CD4-positive, alpha-beta memory T cell (primary cell): Measurements from ENCODE around the gene TEX19. TPM values are rescaled to one million over a fixed set of nuclear protein-coding genes. Genes with fewer than 3 reads are reported as not detected.
"Not testable (repeated sequence)": the region's sequence is repeated elsewhere in the genome, so short reads cannot be mapped to it uniquely, and the experiment has no call there.

Experiments
- CTCF ChIA-PET: fragments of 350-600 bp; sonication (Branson Sonifier 250); formaldehyde crosslinking; loops from one replicate; lab custom pipeline; 2021; ENCODE audit warnings: inconsistent platforms; ENCODE audit not compliant: partially characterized antibody; lab: Charles Lee
- POLR2A ChIA-PET: fragments of 350-600 bp; sonication (Branson Sonifier 250); formaldehyde crosslinking; loops from one replicate; lab custom pipeline; 2021; ENCODE audit not compliant: partially characterized antibody; lab: Charles Lee
- DNase-seq, 5 donors: peaks; one replicate each; pipeline versions ENCODE4 v3.0.0 to v3.0.0-alpha.2; 2020 to 2022; ENCODE audit warnings: mixed read lengths in 1 of 5
- H3K27ac ChIP-seq: one replicate; pipeline ENCODE4 v1.7.0; 2013; ENCODE audit warnings: low read depth, low read length
- H3K27me3 ChIP-seq: 2 replicates; pipeline ENCODE4 v1.7.0; 2013; ENCODE audit warnings: mild to moderate bottlenecking, low read length, moderate library complexity; ENCODE audit not compliant: insufficient read depth
- H3K36me3 ChIP-seq: 2 replicates; pipeline ENCODE4 v1.7.0; 2013; ENCODE audit warnings: mild to moderate bottlenecking, low read length, moderate library complexity; ENCODE audit not compliant: insufficient read depth
- H3K4me1 ChIP-seq: 2 replicates; pipeline ENCODE4 v1.7.0; 2013; ENCODE audit warnings: mild to moderate bottlenecking, low read length, moderate library complexity; ENCODE audit not compliant: insufficient read depth
- H3K4me3 ChIP-seq, 2 donors: one replicate each; pipeline ENCODE4 v1.7.0; 2013; ENCODE audit warnings: low read length in 2 of 2, mild to moderate bottlenecking in 1 of 2
- H3K9me3 ChIP-seq, 2 donors: one replicate each; pipeline ENCODE4 v1.7.0; 2013; ENCODE audit warnings: low read length in 2 of 2, control low read depth in 1 of 2; ENCODE audit not compliant: control insufficient read depth in 1 of 2
- H3K27ac Mint-ChIP-seq, 7 donors: one replicate each; pipeline ENCODE4 v1.8.0; 2020 to 2021; ENCODE audit warnings: mixed read lengths in 7 of 7, mild to moderate bottlenecking in 6 of 7, inconsistent platforms in 3 of 7, moderate library complexity in 3 of 7
- H3K27me3 Mint-ChIP-seq, 2 donors: one replicate each; pipeline ENCODE4 v1.8.0; 2020 to 2021; ENCODE audit warnings: mixed read lengths in 2 of 2
- H3K36me3 Mint-ChIP-seq, 2 donors: one replicate each; pipeline ENCODE4 v1.8.0; 2020 to 2021; ENCODE audit warnings: mixed read lengths in 2 of 2, inconsistent platforms in 1 of 2, mild to moderate bottlenecking in 1 of 2
- H3K4me1 Mint-ChIP-seq, 4 donors: one replicate each; pipeline ENCODE4 v1.8.0; 2020 to 2021; ENCODE audit warnings: mixed read lengths in 4 of 4, mild to moderate bottlenecking in 1 of 4
- H3K4me3 Mint-ChIP-seq, 8 donors: one replicate each; pipeline ENCODE4 v1.8.0; 2020 to 2021; ENCODE audit warnings: mixed read lengths in 8 of 8, mild to moderate bottlenecking in 7 of 8, moderate library complexity in 6 of 8, inconsistent platforms in 3 of 8
- H3K9me3 Mint-ChIP-seq, 8 donors: one replicate each; pipeline ENCODE4 v1.8.0; 2020 to 2021; ENCODE audit warnings: mixed read lengths in 8 of 8, mild to moderate bottlenecking in 5 of 8, inconsistent platforms in 3 of 8, moderate library complexity in 1 of 8
- intact Hi-C: fragments of 100-400 bp; cut with micrococcal nuclease; formaldehyde crosslinking; loops from one replicate; pipeline ENCODE4 v1.15.1; 2023
- polyA plus RNA-seq, 2 donors: library from polyadenylated mRNA; unstranded; fragments of 300-500 nt; fragmentation: Illumina TruSeq; gene quantifications; one replicate each; pipeline ENCODE4 v1.2.3, GENCODE V29; 2021
- total RNA-seq, 2 experiments: library from RNA; stranded (reverse); gene quantifications; one replicate each; pipeline ENCODE4 v1.2.3, GENCODE V29; 2021

TEX19 gene
- total and polyA plus RNA-seq, 4 experiments from 2014 or later, result not detected

GRCh38 chr17:82357394-82357793, 1.7 kb upstream of the TEX19 start:
- Histone ChIP-seq H3K4me1 (peaks cover 7% of the 10 kb centered on the region), H3K36me3 (no peaks in the 10 kb centered on the region), H3K4me3 (no peak overlapping the region), H3K27ac (no peak overlapping the region), H3K9me3 (no peaks in the 10 kb centered on the region), H3K27me3 (no peaks in the 10 kb centered on the region)
- intact Hi-C loops, result loop anchor here (10.0 kb wide), 1 partner anchor 417 kb away; no protein-coding TSS in a partner anchor
- ChIA-PET POLR2A (no interaction called here), CTCF (interaction anchor here (1.0 to 1.9 kb wide), 3 partner anchors 57 to 170 kb away, joined by 3 to 5 read pairs (median 3); no protein-coding TSS in a partner anchor)
- no peak for DNase-seq
- Mint-ChIP-seq H3K36me3 (no peaks in the 10 kb centered on the region), H3K4me1 (peaks cover 0 to 8% (median 7%) of the 10 kb centered on the region in 4 donors), H3K4me3 (no peak overlapping the region), H3K9me3 (no peaks in the 10 kb centered on the region), H3K27me3 (peaks cover 6 to 14% of the 10 kb centered on the region in 2 donors), H3K27ac (no peak overlapping the region)

GRCh38 chr17:82359451-82360074, 516 bp downstream of the TEX19 start:
- intact Hi-C loops, result loop anchor here (10.0 kb wide), 1 partner anchor 415 kb away; no protein-coding TSS in a partner anchor
- H3K36me3 Mint-ChIP-seq, H3K4me1 Mint-ChIP-seq, DNase-seq, H3K27ac Mint-ChIP-seq, POLR2A ChIA-PET, H3K4me3 ChIP-seq, H3K9me3 ChIP-seq, H3K4me3 Mint-ChIP-seq, H3K36me3 ChIP-seq, H3K4me1 ChIP-seq, H3K9me3 Mint-ChIP-seq, CTCF ChIA-PET, H3K27ac ChIP-seq, H3K27me3 ChIP-seq: not testable (repeated sequence)
- H3K27me3 Mint-ChIP-seq, result peaks cover 6 to 14% of the 10 kb centered on the region in 2 donors

- intact Hi-C loops, result no loop called here
- POLR2A ChIA-PET, result no interaction called here
- Mint-ChIP-seq H3K9me3 (no peaks in the 10 kb centered on the region), H3K4me1 (peaks cover 0 to 8% (median 7%) of the 10 kb centered on the region in 4 donors), H3K27me3 (peaks cover 6 to 8% of the 10 kb centered on the region in 2 donors), H3K27ac (peak overlapping the region in 2 of 7 donors; percentile 16 to 44), H3K4me3 (no peak overlapping the region), H3K36me3 (no peaks in the 10 kb centered on the region)
- Histone ChIP-seq H3K27ac (no peak overlapping the region), H3K27me3 (no peaks in the 10 kb centered on the region), H3K36me3 (no peaks in the 10 kb centered on the region), H3K9me3 (no peaks in the 10 kb centered on the region), H3K4me3 (no peak overlapping the region), H3K4me1 (peaks cover 7% of the 10 kb centered on the region)
- DNase-seq, result no peak
- CTCF ChIA-PET, result interaction anchor here (1.2 kb wide), 1 partner anchor 11 kb away, joined by 3 read pairs; no protein-coding TSS in a partner anchor
These were observed 3.0 kb downstream of the TEX19 start for GRCh38 chr17:82361885-82362633.

GRCh38 chr17:82365606-82366295, 6.7 kb downstream of the TEX19 start:
- DNase-seq, result no peak
- Mint-ChIP-seq H3K27ac (no peak overlapping the region), H3K36me3 (no peaks in the 10 kb centered on the region), H3K27me3 (peaks cover 4 to 15% of the 10 kb centered on the region in 2 donors), H3K4me1 (peaks cover 0 to 6% (median 2%) of the 10 kb centered on the region in 4 donors), H3K9me3 (no peaks in the 10 kb centered on the region), H3K4me3 (no peak overlapping the region)
- ChIA-PET POLR2A (no interaction called here), CTCF (interaction anchor here (0.6 kb wide), 1 partner anchor 128 kb away, joined by 4 read pairs; no protein-coding TSS in a partner anchor)
- peaks cover 5% of the 10 kb centered on the region for H3K27me3 ChIP-seq
- no peak overlapping the region for H3K27ac ChIP-seq
- peaks cover 5% of the 10 kb centered on the region for H3K4me1 ChIP-seq
- H3K4me3 ChIP-seq, result no peak overlapping the region
- intact Hi-C loops, result no loop called here
- no peaks in the 10 kb centered on the region for H3K9me3 ChIP-seq
- no peaks in the 10 kb centered on the region for H3K36me3 ChIP-seq

- ChIA-PET POLR2A (no interaction called here), CTCF (no interaction called here)
- intact Hi-C loops, result no loop called here
- H3K27ac Mint-ChIP-seq, result no peak overlapping the region
- peaks cover 2 to 11% (median 7%) of the 10 kb centered on the region in 4 donors for H3K4me1 Mint-ChIP-seq
- H3K27me3 Mint-ChIP-seq, result peaks cover 9 to 19% of the 10 kb centered on the region in 2 donors
- H3K36me3 Mint-ChIP-seq, result no peaks in the 10 kb centered on the region
- Histone ChIP-seq H3K36me3 (no peaks in the 10 kb centered on the region), H3K27ac (no peak overlapping the region), H3K9me3 (no peaks in the 10 kb centered on the region), H3K4me3 (no peak overlapping the region), H3K27me3 (peaks cover 6% of the 10 kb centered on the region), H3K4me1 (peaks cover 14% of the 10 kb centered on the region)
- no peak overlapping the region for H3K4me3 Mint-ChIP-seq
- DNase-seq, result no peak
- no peaks in the 10 kb centered on the region for H3K9me3 Mint-ChIP-seq
These were observed 7.7 kb downstream of the TEX19 start for GRCh38 chr17:82366749-82367148.

GRCh38 chr17:82367724-82368524, 8.9 kb downstream of the TEX19 start:
- Mint-ChIP-seq H3K27ac (no peak overlapping the region), H3K36me3 (no peaks in the 10 kb centered on the region), H3K9me3 (no peaks in the 10 kb centered on the region), H3K4me1 (peaks cover 3 to 18% (median 8%) of the 10 kb centered on the region in 4 donors), H3K4me3 (no peak overlapping the region), H3K27me3 (peaks cover 13 to 21% of the 10 kb centered on the region in 2 donors)
- POLR2A ChIA-PET, result no interaction called here
- Histone ChIP-seq H3K27ac (no peak overlapping the region), H3K4me1 (peaks cover 14% of the 10 kb centered on the region), H3K36me3 (no peaks in the 10 kb centered on the region), H3K27me3 (peaks cover 6% of the 10 kb centered on the region), H3K4me3 (no peak overlapping the region), H3K9me3 (no peaks in the 10 kb centered on the region)
- CTCF ChIA-PET, result no interaction called here
- no peak for DNase-seq
- intact Hi-C loops, result no loop called here
